ENCODE data around the gene PAK1.
"Not testable (repeated sequence)": the region's sequence is repeated elsewhere in the genome, so short reads cannot be mapped to it uniquely, and the experiment has no call there.

The PAK1 gene

GRCh38 chr11:77300695-77301094, 173.2 kb downstream of the PAK1 start:
- DNase-seq = no peak

GRCh38 chr11:77300028-77300427, 173.9 kb downstream of the PAK1 start:
- DNase-seq = not testable (repeated sequence)

GRCh38 chr11:77299528-77299993, 174.3 kb downstream of the PAK1 start:
- DNase-seq = peak; percentile 61 to 86

GRCh38 chr11:77294040-77294439, 179.9 kb downstream of the PAK1 start:
- no peak for DNase-seq

GRCh38 chr11:77289737-77290136, 184.2 kb downstream of the PAK1 start:
- no peak for DNase-seq

- no peak for DNase-seq
These were observed 186.2 kb downstream of the PAK1 start for GRCh38 chr11:77287615-77288273.

GRCh38 chr11:77287136-77287535, 186.8 kb downstream of the PAK1 start:
- DNase-seq = no peak

- no peak for DNase-seq
These were observed 189.1 kb downstream of the PAK1 start for GRCh38 chr11:77284476-77285468.

- DNase-seq = no peak
These were observed 190.8 kb downstream of the PAK1 start for GRCh38 chr11:77283101-77283500.

- no peak for DNase-seq
These were observed 195.0 kb downstream of the PAK1 start for GRCh38 chr11:77278595-77279506.

- no peak for DNase-seq
These were observed 197.6 kb downstream of the PAK1 start for GRCh38 chr11:77276271-77276670.
